GM19324 (cell line): Measurements from ENCODE around the gene NKX2-3.

ENCODE experiments used
- ATAC-seq: cut with Tn5 transposase; IDR thresholded peaks from one replicate; pipeline ENCODE4 v1.9.1; 2021; ENCODE audit warnings: mild to moderate bottlenecking, moderate library complexity; ENCODE audit not compliant: unreplicated experiment, low FRiP score

The NKX2-3 gene

GRCh38 chr10:99537989-99538917, 5.5 kb downstream of the NKX2-3 start:
- no peak for ATAC-seq

GRCh38 chr10:99539120-99539519, 6.4 kb downstream of the NKX2-3 start:
- no peak for ATAC-seq

GRCh38 chr10:99539820-99540219, 7.1 kb downstream of the NKX2-3 start:
- ATAC-seq: no peak

- ATAC-seq: no peak
These were observed 7.5 kb downstream of the NKX2-3 start for GRCh38 chr10:99540306-99540656.

- no peak for ATAC-seq
These were observed 8.2 kb downstream of the NKX2-3 start for GRCh38 chr10:99540657-99541531.

- no peak for ATAC-seq
These were observed 11.6 kb downstream of the NKX2-3 start for GRCh38 chr10:99544322-99544721.

- ATAC-seq: no peak
These were observed 15.3 kb downstream of the NKX2-3 start for GRCh38 chr10:99548041-99548530.

- no peak for ATAC-seq
These were observed 18.4 kb downstream of the NKX2-3 start for GRCh38 chr10:99551158-99551557.

- ATAC-seq: no peak
These were observed 18.9 kb downstream of the NKX2-3 start for GRCh38 chr10:99551616-99552015.

- no peak for ATAC-seq
These were observed 22.6 kb downstream of the NKX2-3 start for GRCh38 chr10:99555371-99555770.

GRCh38 chr10:99555825-99556523, 23.2 kb downstream of the NKX2-3 start:
- peak; percentile 85 for ATAC-seq

GRCh38 chr10:99557044-99557443, 24.3 kb downstream of the NKX2-3 start:
- ATAC-seq: no peak

- no peak for ATAC-seq
These were observed 26.0 kb downstream of the NKX2-3 start for GRCh38 chr10:99558708-99559107.

GRCh38 chr10:99560277-99561126, 27.8 kb downstream of the NKX2-3 start:
- ATAC-seq: no peak

- no peak for ATAC-seq
These were observed 29.9 kb downstream of the NKX2-3 start for GRCh38 chr10:99562631-99563030.

GRCh38 chr10:99564361-99564760, 31.6 kb downstream of the NKX2-3 start:
- ATAC-seq: no peak

- ATAC-seq: no peak
These were observed 32.4 kb downstream of the NKX2-3 start for GRCh38 chr10:99565166-99565565.

GRCh38 chr10:99569253-99569939, 36.7 kb downstream of the NKX2-3 start:
- no peak for ATAC-seq

GRCh38 chr10:99569961-99570360, 37.2 kb downstream of the NKX2-3 start:
- ATAC-seq: no peak
